SK-N-SH (cell line): Measurements from ENCODE around the gene VENTX. TPM values are rescaled to one million over a fixed set of nuclear protein-coding genes. Genes with fewer than 3 reads are reported as not detected.

Experiments used
- CTCF ChIA-PET: fragments of 300-600, 350-600 bp; formaldehyde crosslinking; extraction: SDS; loops from one replicate; lab custom pipeline; 2021; lab: Yijun Ruan, JAX
- POLR2A ChIA-PET: fragments of 350-600 bp; sonication (Branson Sonifier 250); formaldehyde crosslinking; extraction: SDS; loops from one replicate; lab custom pipeline; 2020; ENCODE audit warnings: antibody characterized with exemption, inconsistent platforms; lab: Yijun Ruan, JAX
- DNase-seq: peaks from one replicate; pipeline ENCODE4 v3.0.0; 2012
- H2AFZ ChIP-seq: fragments of 200-600 bp; sonication (generic); 2 replicates; pipeline ENCODE4 v1.8.1; 2016; ENCODE audit warnings: antibody characterized with exemption, mild to moderate bottlenecking, low read depth
- H3F3A ChIP-seq: fragments of 200-600 bp; sonication (generic); replicated peaks from 2 replicates; pipeline ENCODE3; 2016; ENCODE audit warnings: antibody characterized with exemption, mild to moderate bottlenecking; ENCODE audit not compliant: insufficient read depth
- H3K27ac ChIP-seq, 2 experiments: fragments of 200-500 bp in 1 of 2; fragments of 200-600 bp in 1 of 2; sonication (Bioruptor generic) in 1 of 2; sonication (generic), shearing (Covaris generic) in 1 of 2; 2 replicates each; pipeline versions ENCODE4 v1.5.1 to v1.6.1; 2014 to 2016; ENCODE audit warnings: low read depth in 2 of 2, inconsistent platforms in 1 of 2, low read length in 1 of 2, mild to moderate bottlenecking in 1 of 2, mixed read lengths in 1 of 2
- H3K27me3 ChIP-seq: fragments of 200-600 bp; sonication (generic), shearing (Covaris generic); 2 replicates; pipeline ENCODE4 v1.6.1; 2016; ENCODE audit warnings: mixed run types; ENCODE audit not compliant: insufficient read depth
- H3K36me3 ChIP-seq, 2 experiments: fragments of 200-500 bp in 1 of 2; fragments of 200-600 bp in 1 of 2; sonication (Bioruptor generic) in 1 of 2; sonication (generic) in 1 of 2; replicated peaks in 1 of 2; 2 replicates each; pipeline versions ENCODE3 to v1.5.1; 2014 to 2016; ENCODE audit warnings: low read length in 1 of 2, mild to moderate bottlenecking in 1 of 2; ENCODE audit not compliant: insufficient read depth in 2 of 2, control insufficient read depth in 1 of 2
- H3K4me1 ChIP-seq, 2 experiments: fragments of 200-500 bp in 1 of 2; fragments of 200-600 bp in 1 of 2; sonication (Bioruptor generic) in 1 of 2; sonication (generic), shearing (Covaris generic) in 1 of 2; 2 replicates each; pipeline versions ENCODE4 v1.5.1 to v1.6.1; 2014 to 2016; ENCODE audit warnings: low read depth in 1 of 2, low read length in 1 of 2, mixed run types in 1 of 2; ENCODE audit not compliant: insufficient read depth in 2 of 2, control insufficient read depth in 1 of 2
- H3K4me2 ChIP-seq: fragments of 200-600 bp; sonication (generic), shearing (Covaris generic); 2 replicates; pipeline ENCODE4 v1.6.1; 2017; ENCODE audit warnings: mixed run types
- H3K4me3 ChIP-seq, 2 experiments: fragments of 200-500 bp in 1 of 2; fragments of 200-600 bp in 1 of 2; sonication (Bioruptor generic) in 1 of 2; sonication (generic), shearing (Covaris generic) in 1 of 2; 2 replicates each; pipeline versions ENCODE4 v1.5.1 to v1.8.1; 2014 to 2016; ENCODE audit warnings: low read depth in 2 of 2, inconsistent platforms in 1 of 2, low read length in 1 of 2, mild to moderate bottlenecking in 1 of 2, mixed read lengths in 1 of 2, moderate library complexity in 1 of 2
- H3K79me2 ChIP-seq: fragments of 200-600 bp; sonication (generic); 2 replicates; pipeline ENCODE4 v1.8.1; 2017; ENCODE audit warnings: mild to moderate bottlenecking; ENCODE audit not compliant: insufficient read depth
- H3K9ac ChIP-seq: fragments of 200-600 bp; sonication (generic); 2 replicates; pipeline ENCODE4 v1.6.1; 2017; ENCODE audit warnings: mixed run types
- H3K9me2 ChIP-seq: fragments of 200-600 bp; sonication (generic); 2 replicates; pipeline ENCODE4 v1.6.1; 2017; ENCODE audit warnings: mixed run types
- H3K9me3 ChIP-seq: fragments of 200-600 bp; sonication (generic); 2 replicates; pipeline ENCODE4 v1.6.1; 2017; ENCODE audit warnings: mixed run types, mild to moderate bottlenecking, moderate library complexity
- H4K20me1 ChIP-seq: fragments of 200-600 bp; sonication (generic); 2 replicates; pipeline ENCODE4 v1.6.1; 2017; ENCODE audit warnings: mild to moderate bottlenecking, mixed run types; ENCODE audit not compliant: insufficient read depth
- EP300 ChIP-seq, 2 experiments: IDR thresholded peaks; 2 replicates each; pipeline versions ENCODE4 v1.4.0 to v1.6.1; 2012; ENCODE audit warnings: borderline replicate concordance in 1 of 2, low read depth in 1 of 2, low read length in 1 of 2
- GABPA ChIP-seq: IDR thresholded peaks from 2 replicates; pipeline ENCODE4 v1.4.0; 2012; ENCODE audit warnings: low read depth, mild to moderate bottlenecking
- MXI1 ChIP-seq: IDR thresholded peaks from 2 replicates; pipeline ENCODE4 v1.6.1; 2012; ENCODE audit warnings: mild to moderate bottlenecking, low read depth, low read length, improper control_type of control experiment
- NFIC ChIP-seq: IDR thresholded peaks from 2 replicates; pipeline ENCODE4 v1.4.0; 2012; ENCODE audit warnings: borderline replicate concordance
- RAD21 ChIP-seq: IDR thresholded peaks from 2 replicates; pipeline ENCODE4 v1.6.1; 2012; ENCODE audit warnings: mild to moderate bottlenecking, low read length
- RCOR1 ChIP-seq: fragments of 150-350 bp; IDR thresholded peaks from 2 replicates; pipeline ENCODE4 v1.6.1; 2017; ENCODE audit warnings: antibody characterized with exemption, low read length
- REST ChIP-seq: IDR thresholded peaks from 2 replicates; pipeline ENCODE4 v1.6.1; 2012; ENCODE audit warnings: mild to moderate bottlenecking, low read depth, low read length, moderate library complexity
- SIN3A ChIP-seq: IDR thresholded peaks from 2 replicates; pipeline ENCODE4 v1.6.1; 2012; ENCODE audit warnings: low read depth, mild to moderate bottlenecking, low read length, moderate library complexity, borderline replicate concordance
- TAF1 ChIP-seq: IDR thresholded peaks from 2 replicates; pipeline ENCODE4 v1.6.1; 2012; ENCODE audit warnings: low read depth, mild to moderate bottlenecking, low read length, moderate library complexity, borderline replicate concordance
- TCF12 ChIP-seq: IDR thresholded peaks from 2 replicates; pipeline ENCODE4 v1.4.0; 2012
- USF2 ChIP-seq: fragments of 150-350 bp; IDR thresholded peaks from 2 replicates; pipeline ENCODE4 v1.6.1; 2017; ENCODE audit warnings: antibody characterized with exemption, low read length, low read depth, borderline replicate concordance
- WGBS: methylation state at CpG from one replicate; pipeline ENCODE4 v1.1.6; 2017; ENCODE audit warnings: low lambda C conversion rate; 5-methylcytosine and 5-hydroxymethylcytosine counted together
- polyA plus RNA-seq, 3 experiments: library from polyadenylated mRNA; depleted of rRNA; stranded (reverse); fragments of >200 nt; gene quantifications; 2 replicates each; pipeline ENCODE4 v1.2.3, GENCODE V29; 2012

Gene VENTX
- polyA plus RNA-seq, 1 of the 3 experiments (the other 2 are of a cell fraction), result not detected

- TF ChIP-seq USF2 (no peak), TCF12 (no peak), RCOR1 (no peak), EP300 (IDR thresholded peaks at IDR 0.05; ENCODE audit: borderline replicate concordance in 1 of 2, low read depth in 1 of 2, low read length in 1 of 2) (no peak), MXI1 (no peak)
- TF ChIP-seq, all 33 proteins: peak for 0
- H3K79me2 ChIP-seq, result no peaks in the 10 kb centered on the region
- H3F3A ChIP-seq, result no peaks in the 10 kb centered on the region
- DNase-seq, result no peak
- no peaks in the 10 kb centered on the region for H3K36me3 ChIP-seq
- H3K9ac ChIP-seq, result no peak overlapping the region
- no peaks in the 10 kb centered on the region for H3K4me1 ChIP-seq
- no peaks in the 10 kb centered on the region for H3K9me2 ChIP-seq
- H3K9me3 ChIP-seq, result no peaks in the 10 kb centered on the region
- H4K20me1 ChIP-seq, result no peaks in the 10 kb centered on the region
- H3K27ac ChIP-seq, result no peak overlapping the region
- peaks cover 72% of the 10 kb centered on the region for H3K27me3 ChIP-seq
- H3K4me2 ChIP-seq, result no peak overlapping the region
- H3K4me3 ChIP-seq, result no peak overlapping the region
- WGBS, result 2% methylated on average over 7 of the region's 103 CpGs
- CTCF ChIA-PET, result no interaction called here
- no peak overlapping the region for H2AFZ ChIP-seq
- POLR2A ChIA-PET, result no interaction called here
Measured at GRCh38 chr10:133236401-133237240, 1.0 kb upstream of the VENTX start.

- H3K79me2 ChIP-seq, result no peaks in the 10 kb centered on the region
- H3K27ac ChIP-seq, result no peak overlapping the region
- no peak overlapping the region for H2AFZ ChIP-seq
- CTCF ChIA-PET, result no interaction called here
- no peaks in the 10 kb centered on the region for H3K4me1 ChIP-seq
- POLR2A ChIA-PET, result no interaction called here
- H3K4me2 ChIP-seq, result no peak overlapping the region
- H3K9me2 ChIP-seq, result no peaks in the 10 kb centered on the region
- H3K27me3 ChIP-seq, result peaks cover 66% of the 10 kb centered on the region
- no peaks in the 10 kb centered on the region for H3K9me3 ChIP-seq
- no peaks in the 10 kb centered on the region for H3K36me3 ChIP-seq
- no peak for DNase-seq
- no peaks in the 10 kb centered on the region for H3F3A ChIP-seq
- H3K9ac ChIP-seq, result no peak overlapping the region
- TF ChIP-seq GABPA (no peak), NFIC (no peak), RAD21 (no peak), SIN3A (no peak), TAF1 (no peak), REST (no peak)
- TF ChIP-seq, all 33 proteins: peak for 0
- Histone ChIP-seq H3K4me3 (no peak overlapping the region), H4K20me1 (no peaks in the 10 kb centered on the region)
- WGBS, result 2% methylated on average over 9 of the region's 32 CpGs
Measured at GRCh38 chr10:133237241-133237587, 441 bp upstream of the VENTX start.
